Cerebellar cortex (tissue), 1 donor: ENCODE results near the gene LCLAT1.

Source experiments
- DNase-seq: peaks from one replicate; pipeline ENCODE4 v3.0.0-alpha.2; 2015; ENCODE audit warnings: low spot score

The LCLAT1 gene

GRCh38 chr2:30516166-30516565, 69.1 kb downstream of the LCLAT1 start:
- DNase-seq = no peak

- no peak for DNase-seq
These were observed 72.8 kb downstream of the LCLAT1 start for GRCh38 chr2:30519796-30520195.

DNA sequence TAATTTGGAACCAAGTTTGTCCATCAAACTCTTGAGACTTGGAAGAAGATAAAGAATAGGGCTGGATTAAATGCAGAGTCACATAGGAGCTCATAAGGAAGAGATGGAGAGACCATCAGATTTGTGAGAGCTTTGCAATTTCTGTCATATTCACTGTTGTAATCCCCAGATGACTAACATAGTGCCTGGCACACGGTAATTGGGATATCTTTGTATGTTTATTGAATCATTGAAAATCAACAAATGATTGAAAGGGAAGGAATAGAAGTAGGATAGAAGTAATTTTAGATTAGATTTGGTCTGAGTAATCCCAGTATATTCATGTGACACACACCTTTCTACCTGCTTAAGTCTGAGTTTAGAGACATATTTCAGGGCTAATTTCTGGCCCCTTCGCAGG, 75.4 kb downstream of the LCLAT1 start:
- no peak for DNase-seq

DNA sequence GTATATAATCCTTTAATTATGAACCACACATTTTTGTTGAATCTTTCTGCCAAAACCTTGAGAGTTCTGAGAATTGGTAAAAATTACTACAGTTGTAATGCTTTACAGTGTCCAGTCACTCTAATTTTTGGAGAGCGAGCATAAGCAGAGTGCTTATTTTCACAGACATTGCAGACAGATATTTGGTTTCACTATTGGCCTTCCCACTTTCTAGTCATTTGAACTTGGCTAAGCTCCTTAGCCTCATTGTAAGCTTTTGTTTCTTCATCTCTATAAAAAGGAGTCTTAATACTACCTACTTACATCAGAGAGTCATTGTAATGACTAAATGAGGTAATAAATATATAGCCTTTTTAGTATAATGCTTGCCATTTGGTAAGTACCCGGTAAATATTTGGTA, 80.4 kb downstream of the LCLAT1 start:
- DNase-seq = no peak

GRCh38 chr2:30527859-30528258, 80.8 kb downstream of the LCLAT1 start:
- DNase-seq = no peak

- no peak for DNase-seq
These were observed 83.3 kb downstream of the LCLAT1 start for GRCh38 chr2:30530346-30530745.

DNA sequence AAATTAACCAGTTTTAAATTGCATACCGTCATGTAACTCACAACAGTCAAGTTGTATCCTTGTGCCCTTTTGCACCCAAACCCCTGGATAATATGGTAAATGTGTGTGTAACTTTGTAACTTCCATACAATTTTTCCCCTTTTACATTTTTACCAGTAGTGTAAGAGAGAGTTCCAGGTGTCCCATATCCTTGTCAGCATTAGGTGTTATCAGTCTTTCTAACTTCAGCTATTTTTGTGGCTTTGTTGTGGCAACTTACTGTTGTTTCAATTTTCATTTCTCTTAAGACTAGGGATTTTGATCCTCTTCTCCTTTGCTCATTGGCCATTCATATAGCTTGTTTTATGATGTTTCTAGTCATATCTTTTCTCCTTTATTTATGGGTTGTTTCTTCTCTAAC, 94.6 kb downstream of the LCLAT1 start:
- no peak for DNase-seq

DNA sequence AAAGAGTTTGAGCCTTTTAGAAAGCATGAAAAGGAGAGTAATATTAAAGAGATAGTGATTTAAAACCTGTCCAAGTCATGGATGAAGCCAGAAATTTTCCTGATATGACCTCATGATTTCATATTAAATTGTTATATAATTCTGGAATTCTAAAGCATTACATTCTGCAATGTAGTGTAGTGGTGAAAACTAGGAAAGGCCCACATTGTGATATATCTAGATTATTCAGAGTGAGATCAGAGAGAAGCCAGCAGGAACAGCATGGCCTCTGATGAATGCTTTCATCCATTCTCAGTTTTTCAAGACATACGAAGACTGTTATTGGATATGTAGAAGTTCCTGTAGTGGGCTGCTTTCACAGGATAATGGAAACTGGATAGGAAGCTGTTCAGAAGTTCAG, 98.8 kb downstream of the LCLAT1 start:
- no peak for DNase-seq

- DNase-seq = no peak
These were observed 101.3 kb downstream of the LCLAT1 start for GRCh38 chr2:30548386-30548785.

DNA sequence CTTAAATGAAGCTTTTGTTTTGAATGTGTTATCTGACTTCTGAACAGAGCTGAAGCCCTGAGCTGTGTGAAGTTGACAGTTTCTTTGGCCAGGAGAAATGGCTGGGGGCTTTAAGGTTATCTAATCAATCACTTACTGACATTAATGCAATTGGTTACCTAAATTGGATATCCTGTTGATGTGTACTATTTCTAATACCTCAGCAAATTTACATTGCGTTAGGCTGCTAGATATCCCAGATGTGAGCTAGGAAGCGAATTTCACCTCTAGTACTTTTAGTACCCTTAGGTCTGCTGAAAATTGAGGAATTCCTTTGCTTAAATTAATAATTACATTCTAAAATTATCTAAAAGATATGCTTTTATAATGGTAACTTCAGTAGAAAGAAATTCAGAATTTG, 102.0 kb downstream of the LCLAT1 start:
- DNase-seq = no peak

DNA sequence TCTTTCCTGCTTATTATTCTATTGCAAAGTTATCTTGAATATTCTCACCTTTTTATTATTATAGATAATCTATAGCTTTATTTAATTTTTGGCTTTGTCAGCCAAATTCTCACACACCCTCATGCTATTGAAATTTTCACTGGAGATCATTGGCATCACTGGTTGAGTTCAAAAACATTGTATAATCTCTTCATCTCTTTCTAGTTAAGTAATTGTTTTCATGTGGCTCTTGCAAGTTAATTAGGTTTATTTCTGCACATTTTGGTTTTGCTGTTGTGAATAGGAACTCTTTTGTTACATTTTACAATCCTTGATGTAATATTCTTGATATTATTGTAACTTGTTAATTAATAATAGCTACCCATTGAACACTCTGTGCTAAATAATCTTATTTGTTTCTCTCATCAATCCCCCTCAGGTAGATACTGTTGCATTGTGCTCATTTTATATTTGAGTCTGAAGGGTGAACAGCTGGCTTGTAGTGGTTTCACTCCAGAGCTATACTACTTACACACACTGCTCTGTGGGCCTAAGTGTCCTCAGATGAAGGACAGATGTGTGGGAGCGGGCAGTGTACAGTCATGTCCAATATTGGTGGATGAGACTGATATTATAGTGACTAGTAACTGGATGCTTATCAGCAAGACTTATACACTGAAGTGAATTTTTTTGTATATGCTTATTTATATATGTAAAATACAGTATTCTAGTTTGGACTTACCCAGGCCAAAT, 112.7 kb downstream of the LCLAT1 start:
- no peak for DNase-seq

DNA sequence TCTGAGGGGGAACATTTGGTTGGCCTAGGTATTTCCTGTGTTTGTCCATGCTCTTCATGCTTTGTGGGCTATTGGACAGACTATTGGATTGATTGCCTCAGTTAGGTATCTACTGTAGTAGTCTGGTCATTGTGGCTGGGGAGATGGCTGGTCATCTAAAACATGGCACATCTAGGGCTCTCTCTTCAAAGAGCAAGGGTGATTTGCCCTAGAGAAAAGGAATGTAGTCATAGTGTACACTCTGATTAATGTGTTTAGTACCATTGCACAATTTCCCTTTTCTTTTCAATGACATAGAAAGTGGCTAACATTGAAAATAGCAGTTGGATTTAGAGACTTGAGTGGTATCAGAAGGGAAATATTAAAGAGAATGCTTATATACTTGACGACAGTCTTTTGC, 114.3 kb downstream of the LCLAT1 start:
- DNase-seq = no peak

GRCh38 chr2:30565851-30566358, 118.9 kb downstream of the LCLAT1 start:
- DNase-seq = no peak

GRCh38 chr2:30566631-30567030, 119.6 kb downstream of the LCLAT1 start:
- DNase-seq = no peak

- no peak for DNase-seq
These were observed 120.3 kb downstream of the LCLAT1 start for GRCh38 chr2:30567317-30567716.

DNA sequence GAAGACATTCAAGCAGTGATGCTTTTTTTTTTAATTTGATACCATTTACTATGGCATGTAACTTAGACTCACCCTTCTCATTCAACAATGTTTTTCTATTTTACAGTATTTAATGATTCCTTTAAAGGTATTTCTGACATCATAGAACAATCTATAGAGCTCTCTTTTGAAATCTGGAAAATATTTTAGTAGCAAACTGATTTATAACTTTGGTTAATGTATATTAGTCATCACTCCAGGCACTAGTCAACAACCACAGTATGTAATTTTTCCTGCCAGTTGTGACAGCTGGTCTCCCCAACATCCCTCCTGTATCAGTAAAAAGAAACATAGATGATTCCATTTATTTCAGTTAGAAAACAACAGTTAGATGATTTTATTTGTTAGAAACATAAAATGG, 122.9 kb downstream of the LCLAT1 start:
- DNase-seq = no peak

GRCh38 chr2:30577151-30577550, 130.1 kb downstream of the LCLAT1 start:
- no peak for DNase-seq

DNA sequence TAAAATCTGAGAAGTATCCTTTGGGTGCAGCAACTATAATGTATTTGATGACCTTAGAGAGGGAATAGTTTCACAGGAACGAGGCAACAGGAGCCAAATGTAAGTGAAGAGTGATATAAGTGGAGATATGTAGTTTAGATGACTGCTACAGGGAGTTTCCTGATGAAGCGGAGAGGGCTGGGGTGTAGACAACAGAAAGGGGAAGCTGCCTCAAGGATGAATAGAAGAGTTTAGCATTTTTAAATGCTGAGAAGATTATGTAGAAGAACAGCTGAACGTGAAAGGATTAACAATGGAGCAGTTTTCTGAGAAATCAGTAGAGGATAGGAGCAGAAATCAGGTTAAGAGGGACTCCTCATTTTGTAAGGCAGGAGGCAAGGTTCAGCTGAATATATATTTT, 133.3 kb downstream of the LCLAT1 start:
- DNase-seq = no peak

DNA sequence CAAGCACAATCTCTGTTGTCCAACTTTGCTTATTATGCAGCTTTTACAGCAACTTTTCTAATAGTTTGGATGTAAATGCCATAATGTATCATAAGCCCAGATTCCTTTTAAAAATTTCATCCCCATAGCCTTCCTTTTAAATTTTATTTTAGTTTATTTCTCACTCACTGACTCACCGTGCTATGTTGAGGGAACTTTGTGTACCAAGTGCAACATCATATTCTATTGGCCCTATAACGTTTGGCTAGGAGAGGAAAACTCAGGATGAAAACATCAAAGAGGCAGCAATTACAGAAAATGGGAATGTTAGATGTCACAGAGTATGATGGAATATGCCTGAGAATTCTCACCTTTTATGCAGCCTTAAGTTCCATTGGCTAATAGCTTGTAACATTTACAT, 135.5 kb downstream of the LCLAT1 start:
- no peak for DNase-seq

- DNase-seq = peak; percentile 16
These were observed 136.2 kb downstream of the LCLAT1 start for GRCh38 chr2:30583204-30583749.

DNA sequence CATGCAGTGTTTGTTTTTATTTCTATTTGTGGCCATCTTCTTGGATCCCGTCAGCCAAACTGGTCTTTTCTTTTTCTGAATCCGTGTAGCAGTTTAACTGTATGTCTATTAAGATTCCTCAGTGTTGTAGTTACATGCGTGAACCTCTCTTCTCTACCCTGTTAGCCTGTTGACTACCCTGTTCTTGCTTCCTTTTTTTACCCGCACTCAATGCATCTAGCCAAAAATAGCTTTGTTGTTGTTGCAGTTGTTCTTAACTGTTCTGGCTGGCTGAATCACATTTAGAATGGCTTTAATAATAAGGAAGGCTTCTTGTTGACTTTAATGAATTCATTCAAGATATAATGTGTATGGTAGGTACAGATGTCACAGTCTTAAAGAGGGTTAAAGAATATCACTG, 137.1 kb downstream of the LCLAT1 start:
- no peak for DNase-seq

- no peak for DNase-seq
These were observed 141.9 kb downstream of the LCLAT1 start for GRCh38 chr2:30588994-30589393.

DNA sequence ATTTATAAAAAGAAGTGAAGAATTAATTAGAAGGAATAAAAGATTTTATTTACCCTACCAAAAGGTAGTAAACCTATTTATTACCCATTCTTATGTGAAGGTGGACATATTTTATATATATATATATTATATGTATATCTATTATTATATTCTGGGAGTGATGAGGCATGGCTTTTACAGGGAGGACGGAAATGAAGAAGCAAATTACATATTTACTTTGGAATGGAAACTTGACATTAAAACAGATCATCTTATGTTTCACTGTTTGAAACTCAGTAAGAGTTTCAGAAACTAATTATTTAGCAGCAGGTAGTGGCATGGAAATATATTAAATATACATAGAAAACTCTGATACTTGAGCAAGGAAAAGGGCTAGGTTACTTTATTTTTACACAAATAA, 143.4 kb downstream of the LCLAT1 start:
- no peak for DNase-seq

DNA sequence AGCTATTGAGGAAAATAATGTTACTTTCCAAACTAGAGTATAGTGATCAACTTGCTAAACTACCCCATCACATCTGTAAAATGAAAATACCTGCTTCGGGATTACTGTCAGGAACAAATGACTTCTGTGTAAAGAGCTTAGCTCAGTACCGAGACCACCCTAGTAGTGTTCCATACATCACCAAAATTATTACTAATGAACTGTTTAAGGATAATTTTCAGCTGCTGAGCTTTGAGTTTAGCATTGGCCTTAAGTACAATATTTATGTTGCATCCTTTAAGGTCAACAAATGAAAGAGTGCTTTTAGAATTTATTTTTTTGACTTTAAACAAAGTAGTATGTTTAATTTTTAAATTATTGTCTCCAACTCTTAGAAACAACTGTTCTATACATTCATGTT, 144.1 kb downstream of the LCLAT1 start:
- no peak for DNase-seq
